PC-3 (cell line): Measurements from ENCODE around the gene PNPT1.

Source experiments
- EZH2 ChIP-seq: fragments of 300-600 bp; sonication (generic); IDR thresholded peaks from one replicate; pipeline ENCODE4 v1.6.1; 2017; ENCODE audit warnings: antibody characterized with exemption, mild to moderate bottlenecking, low read length; ENCODE audit not compliant: unreplicated experiment
- TF ChIP-seq, protein P1 (sequence below): fragments of 300-600 bp; sonication (generic); conservative IDR thresholded peaks from 2 replicates; pipeline ENCODE4 v1.5.1; 2017; ENCODE audit warnings: antibody characterized with exemption, low read depth, mild to moderate bottlenecking, low read length

DNA sequence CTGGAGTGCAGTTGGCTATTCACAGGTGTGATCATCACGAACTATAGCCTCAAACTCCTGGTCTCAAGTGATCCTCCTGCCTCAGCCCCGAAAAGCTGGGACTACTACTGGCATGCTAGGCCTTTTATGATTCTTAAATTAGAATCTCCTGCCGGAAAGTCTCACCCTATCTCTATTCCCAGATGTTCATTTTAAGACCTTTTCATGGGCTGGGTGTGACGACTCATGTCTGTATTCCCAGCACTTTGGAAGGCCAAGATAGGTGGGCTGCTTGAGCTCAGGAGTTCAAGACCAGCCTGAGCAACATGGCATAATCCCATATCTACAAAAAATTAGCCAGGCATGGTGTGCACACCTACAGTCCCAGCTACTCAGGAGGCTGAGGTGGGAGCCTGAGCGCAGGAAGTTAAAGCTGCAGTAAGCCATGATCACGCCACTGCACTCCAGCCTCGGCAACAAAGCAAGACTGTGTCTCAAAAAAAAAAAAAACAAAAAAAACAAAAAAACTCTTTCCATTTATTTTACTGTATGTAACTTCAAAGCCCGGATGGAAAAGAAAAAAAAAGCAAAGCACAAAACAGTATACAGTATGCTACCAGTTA, 84.3 kb downstream of the PNPT1 start:
- TF ChIP-seq, protein P1, sequence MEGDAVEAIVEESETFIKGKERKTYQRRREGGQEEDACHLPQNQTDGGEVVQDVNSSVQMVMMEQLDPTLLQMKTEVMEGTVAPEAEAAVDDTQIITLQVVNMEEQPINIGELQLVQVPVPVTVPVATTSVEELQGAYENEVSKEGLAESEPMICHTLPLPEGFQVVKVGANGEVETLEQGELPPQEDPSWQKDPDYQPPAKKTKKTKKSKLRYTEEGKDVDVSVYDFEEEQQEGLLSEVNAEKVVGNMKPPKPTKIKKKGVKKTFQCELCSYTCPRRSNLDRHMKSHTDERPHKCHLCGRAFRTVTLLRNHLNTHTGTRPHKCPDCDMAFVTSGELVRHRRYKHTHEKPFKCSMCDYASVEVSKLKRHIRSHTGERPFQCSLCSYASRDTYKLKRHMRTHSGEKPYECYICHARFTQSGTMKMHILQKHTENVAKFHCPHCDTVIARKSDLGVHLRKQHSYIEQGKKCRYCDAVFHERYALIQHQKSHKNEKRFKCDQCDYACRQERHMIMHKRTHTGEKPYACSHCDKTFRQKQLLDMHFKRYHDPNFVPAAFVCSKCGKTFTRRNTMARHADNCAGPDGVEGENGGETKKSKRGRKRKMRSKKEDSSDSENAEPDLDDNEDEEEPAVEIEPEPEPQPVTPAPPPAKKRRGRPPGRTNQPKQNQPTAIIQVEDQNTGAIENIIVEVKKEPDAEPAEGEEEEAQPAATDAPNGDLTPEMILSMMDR: no peak
- no peak for TF ChIP-seq EZH2
